DOHH2 (cell line): ENCODE data around the gene NFATC4.

Source experiments
- EZH2phosphoT487 ChIP-seq: fragments of 200-600 bp; sonication (generic); IDR thresholded peaks from 2 replicates; pipeline ENCODE4 v1.6.1; 2017; ENCODE audit warnings: borderline replicate concordance, mild to moderate bottlenecking, antibody characterized with exemption, low read length, moderate library complexity, mixed read lengths
- TF ChIP-seq, protein P1 (sequence below): fragments of 200-600 bp; sonication (generic); IDR thresholded peaks from one replicate; pipeline ENCODE4 v1.5.1; 2014; ENCODE audit warnings: antibody characterized with exemption, mild to moderate bottlenecking, low read depth, low read length; ENCODE audit not compliant: poor library complexity, severe bottlenecking

DNA sequence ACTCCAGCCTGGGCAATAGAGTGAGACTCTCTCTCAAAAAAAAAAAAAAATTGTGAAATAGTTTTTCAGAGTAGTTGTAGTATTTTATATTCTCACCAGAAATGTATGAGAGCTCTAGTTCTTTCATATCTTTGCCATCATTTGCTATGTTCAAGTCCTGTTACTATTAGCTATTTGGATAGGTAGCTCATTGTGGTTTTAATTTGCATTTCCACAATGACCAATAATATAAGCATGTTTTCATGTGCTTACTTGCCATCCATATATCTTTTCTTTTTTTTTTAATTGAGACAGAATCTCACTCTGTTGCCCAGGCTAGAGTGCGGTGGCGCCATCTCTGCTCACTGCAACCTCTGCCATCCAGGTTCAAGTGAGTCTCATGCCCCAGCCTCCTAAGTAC, 19.8 kb upstream of the NFATC4 start:
- TF ChIP-seq, protein P1, sequence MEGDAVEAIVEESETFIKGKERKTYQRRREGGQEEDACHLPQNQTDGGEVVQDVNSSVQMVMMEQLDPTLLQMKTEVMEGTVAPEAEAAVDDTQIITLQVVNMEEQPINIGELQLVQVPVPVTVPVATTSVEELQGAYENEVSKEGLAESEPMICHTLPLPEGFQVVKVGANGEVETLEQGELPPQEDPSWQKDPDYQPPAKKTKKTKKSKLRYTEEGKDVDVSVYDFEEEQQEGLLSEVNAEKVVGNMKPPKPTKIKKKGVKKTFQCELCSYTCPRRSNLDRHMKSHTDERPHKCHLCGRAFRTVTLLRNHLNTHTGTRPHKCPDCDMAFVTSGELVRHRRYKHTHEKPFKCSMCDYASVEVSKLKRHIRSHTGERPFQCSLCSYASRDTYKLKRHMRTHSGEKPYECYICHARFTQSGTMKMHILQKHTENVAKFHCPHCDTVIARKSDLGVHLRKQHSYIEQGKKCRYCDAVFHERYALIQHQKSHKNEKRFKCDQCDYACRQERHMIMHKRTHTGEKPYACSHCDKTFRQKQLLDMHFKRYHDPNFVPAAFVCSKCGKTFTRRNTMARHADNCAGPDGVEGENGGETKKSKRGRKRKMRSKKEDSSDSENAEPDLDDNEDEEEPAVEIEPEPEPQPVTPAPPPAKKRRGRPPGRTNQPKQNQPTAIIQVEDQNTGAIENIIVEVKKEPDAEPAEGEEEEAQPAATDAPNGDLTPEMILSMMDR: no peak
- no peak for TF ChIP-seq EZH2phosphoT487
